Measurements from ENCODE around the gene HTR4.

- TF ChIP-seq CTCF (IDR thresholded peaks at IDR 0.05; ENCODE audit: low read depth, low read length) (no peak), EZH2phosphoT487 (IDR thresholded peaks at IDR 0.05; ENCODE audit: low read depth) (no peak)
Measured at GRCh38 chr5:148554621-148555020, 99.7 kb downstream of the HTR4 start.
